PC-9 (cell line): Measurements from ENCODE around the gene UNC5C. TPM values are rescaled to one million over a fixed set of nuclear protein-coding genes. Genes with fewer than 3 reads are reported as not detected.
"Not testable (repeated sequence)": the region's sequence is repeated elsewhere in the genome, so short reads cannot be mapped to it uniquely, and the experiment has no call there.

Source experiments
- BruUV-seq: library from RNA; stranded (reverse); fragments of 400-500 nt; replicated peaks from 2 replicates; lab custom pipeline; 2021; lab: Mats Ljungman, UMichigan
- CTCF ChIA-PET: fragments of 300-600 bp; sonication (Branson Sonifier 250); formaldehyde crosslinking; loops from one replicate; lab custom pipeline; 2022; ENCODE audit warnings: antibody characterized with exemption; lab: Charles Lee
- POLR2A ChIA-PET: fragments of 300-600 bp; sonication (Branson Sonifier 250); formaldehyde crosslinking; loops from one replicate; lab custom pipeline; 2022; ENCODE audit warnings: antibody characterized with exemption; ENCODE audit not compliant: unreplicated experiment; lab: Charles Lee
- DNase-seq, 2 experiments: peaks; one replicate each; pipeline versions ENCODE4 v3.0.0 to v3.0.0-alpha.2; 2015 to 2022; ENCODE audit warnings: mixed read lengths in 1 of 2
- H2AFZ ChIP-seq: fragments of 200-600 bp; sonication (generic); 2 replicates; pipeline ENCODE4 v1.8.1; 2017; ENCODE audit warnings: antibody characterized with exemption
- H3F3A ChIP-seq: fragments of 200-600 bp; sonication (generic); 2 replicates; pipeline ENCODE4 v1.8.1; 2017; ENCODE audit warnings: antibody characterized with exemption, mild to moderate bottlenecking, low read depth; ENCODE audit not compliant: insufficient read depth
- H3K27ac ChIP-seq: fragments of 200-600 bp; sonication (generic); 2 replicates; pipeline ENCODE4 v1.6.1; 2016; ENCODE audit warnings: mixed run types
- H3K27me3 ChIP-seq: fragments of 200-600 bp; sonication (generic); 2 replicates; pipeline ENCODE4 v1.6.1; 2016; ENCODE audit warnings: low read depth, mixed run types; ENCODE audit not compliant: insufficient read depth
- H3K36me3 ChIP-seq: fragments of 200-600 bp; sonication (generic); 2 replicates; pipeline ENCODE4 v1.6.1; 2016; ENCODE audit warnings: low read depth, mixed run types
- H3K4me1 ChIP-seq: fragments of 200-600 bp; sonication (generic); replicated peaks from 2 replicates; pipeline ENCODE4 v1.6.1; 2016; ENCODE audit warnings: mixed run types; ENCODE audit not compliant: insufficient read depth
- H3K4me2 ChIP-seq: fragments of 200-600 bp; sonication (generic); 2 replicates; pipeline ENCODE4 v1.6.1; 2017; ENCODE audit warnings: mixed run types
- H3K4me3 ChIP-seq: fragments of 200-600 bp; sonication (generic); 2 replicates; pipeline ENCODE4 v1.6.1; 2016; ENCODE audit warnings: mixed run types
- H3K79me2 ChIP-seq: fragments of 200-600 bp; sonication (generic); 2 replicates; pipeline ENCODE4 v1.6.1; 2017; ENCODE audit warnings: low read depth, mixed run types
- H3K9me2 ChIP-seq: fragments of 200-600 bp; sonication (generic); 2 replicates; pipeline ENCODE4 v1.8.1; 2017; ENCODE audit warnings: mild to moderate bottlenecking; ENCODE audit not compliant: insufficient read depth
- H3K9me3 ChIP-seq: fragments of 200-600 bp; sonication (generic); 2 replicates; pipeline ENCODE4 v1.8.1; 2016; ENCODE audit warnings: low read depth; ENCODE audit not compliant: insufficient read depth
- H4K20me1 ChIP-seq: fragments of 200-600 bp; sonication (generic); 2 replicates; pipeline ENCODE4 v1.8.1; 2017; ENCODE audit not compliant: insufficient read depth
- CTCF ChIP-seq: fragments of 200-600 bp; sonication (generic); conservative IDR thresholded peaks from 2 replicates; pipeline ENCODE4 v1.6.1; 2017; ENCODE audit warnings: mixed run types, antibody characterized with exemption, mild to moderate bottlenecking, moderate library complexity
- EZH2 ChIP-seq: fragments of 200-600 bp; sonication (generic); IDR thresholded peaks from 2 replicates; pipeline ENCODE4 v1.8.0; 2017; ENCODE audit warnings: antibody characterized with exemption, low read depth
- intact Hi-C: fragments of 100-400 bp; cut with micrococcal nuclease; formaldehyde crosslinking; loops from one replicate; pipeline ENCODE4 v1.10.0; 2022; ENCODE audit not compliant: unreplicated experiment
- total RNA-seq: library from RNA; stranded (reverse); gene quantifications from 2 replicates; pipeline ENCODE4 v1.2.3, GENCODE V29; 2021

The UNC5C gene
- total RNA-seq, 1 experiment from 2014 or later, result not detected

GRCh38 chr4:95178938-95179337, 369.8 kb downstream of the UNC5C start:
- Histone ChIP-seq H3K27ac (no peak overlapping the region), H3K79me2 (no peaks in the 10 kb centered on the region), H3K9me3 (no peaks in the 10 kb centered on the region), H4K20me1 (no peaks in the 10 kb centered on the region), H3K4me3 (no peak overlapping the region), H3K9me2 (no peaks in the 10 kb centered on the region), H3K27me3 (no peaks in the 10 kb centered on the region), H3K4me2 (no peak overlapping the region), H2AFZ (no peak overlapping the region), H3K36me3 (no peaks in the 10 kb centered on the region), H3K4me1 (no peaks in the 10 kb centered on the region), H3F3A (no peaks in the 10 kb centered on the region)
- POLR2A ChIA-PET, result no interaction called here
- intact Hi-C loops, result no loop called here
- CTCF ChIA-PET, result no interaction called here
- TF ChIP-seq EZH2 (no peak), CTCF (no peak)
- BruUV-seq, result no TSS peak
- no peak for DNase-seq

DNA sequence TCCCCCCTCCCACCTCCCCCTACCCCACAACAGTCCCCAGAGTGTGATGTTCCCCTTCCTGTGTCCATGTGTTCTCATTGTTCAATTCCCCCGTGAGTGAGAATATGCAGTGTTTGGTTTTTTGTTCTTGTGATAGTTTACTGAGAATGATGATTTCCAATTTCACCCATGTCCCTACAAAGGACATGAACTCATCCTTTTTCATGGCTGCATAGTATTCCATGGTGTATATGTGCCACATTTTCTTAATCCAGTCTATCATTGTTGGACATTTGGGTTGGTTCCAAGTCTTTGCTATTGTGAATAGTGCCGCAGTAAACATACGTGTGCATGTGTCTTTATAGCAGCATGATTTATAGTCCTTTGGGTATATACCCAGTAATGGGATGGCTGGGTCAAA, 377.4 kb downstream of the UNC5C start:
- H3K27me3 ChIP-seq, intact Hi-C loops, H4K20me1 ChIP-seq, H3F3A ChIP-seq, H3K9me2 ChIP-seq, POLR2A ChIA-PET, H3K79me2 ChIP-seq, H3K4me3 ChIP-seq, H3K36me3 ChIP-seq, DNase-seq, CTCF ChIA-PET, H3K4me2 ChIP-seq, H3K9me3 ChIP-seq, H2AFZ ChIP-seq, H3K4me1 ChIP-seq, BruUV-seq, H3K27ac ChIP-seq: not testable (repeated sequence)

DNA sequence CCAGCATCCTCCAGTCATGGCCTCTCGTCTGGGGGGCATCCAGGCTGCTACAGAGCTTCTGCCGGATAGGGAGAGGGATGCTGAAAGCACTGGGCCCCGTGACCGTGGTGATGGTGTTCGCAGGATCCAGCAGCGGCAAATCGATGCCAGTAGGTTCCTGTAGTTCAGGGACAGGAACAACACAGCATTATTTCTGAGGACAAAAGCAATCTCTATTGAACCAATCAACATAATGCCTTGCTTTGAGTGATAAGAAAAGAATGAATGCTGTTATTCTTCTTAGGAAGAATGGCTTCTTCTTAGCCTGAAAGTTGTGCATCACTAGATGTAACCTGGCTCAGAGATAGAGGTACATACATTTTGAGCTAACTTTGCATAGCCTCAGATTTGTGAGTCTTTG, 378.6 kb downstream of the UNC5C start:
- H2AFZ ChIP-seq, result no peak overlapping the region
- intact Hi-C loops, result no loop called here
- ChIA-PET CTCF (interaction anchor here (0.6 kb wide), 1 partner anchor 14 kb away, joined by 3 read pairs; no protein-coding TSS in a partner anchor), POLR2A (no interaction called here)
- BruUV-seq, result no TSS peak
- H3F3A ChIP-seq, result no peaks in the 10 kb centered on the region
- no peaks in the 10 kb centered on the region for H3K4me1 ChIP-seq
- H3K9me2 ChIP-seq, result no peaks in the 10 kb centered on the region
- no peaks in the 10 kb centered on the region for H3K27me3 ChIP-seq
- TF ChIP-seq EZH2 (no peak), CTCF (no peak)
- no peak overlapping the region for H3K27ac ChIP-seq
- H3K4me3 ChIP-seq, result no peak overlapping the region
- no peaks in the 10 kb centered on the region for H3K79me2 ChIP-seq
- H3K4me2 ChIP-seq, result no peak overlapping the region
- no peak for DNase-seq
- H3K36me3 ChIP-seq, result no peaks in the 10 kb centered on the region
- H3K9me3 ChIP-seq, result no peaks in the 10 kb centered on the region
- no peaks in the 10 kb centered on the region for H4K20me1 ChIP-seq

DNA sequence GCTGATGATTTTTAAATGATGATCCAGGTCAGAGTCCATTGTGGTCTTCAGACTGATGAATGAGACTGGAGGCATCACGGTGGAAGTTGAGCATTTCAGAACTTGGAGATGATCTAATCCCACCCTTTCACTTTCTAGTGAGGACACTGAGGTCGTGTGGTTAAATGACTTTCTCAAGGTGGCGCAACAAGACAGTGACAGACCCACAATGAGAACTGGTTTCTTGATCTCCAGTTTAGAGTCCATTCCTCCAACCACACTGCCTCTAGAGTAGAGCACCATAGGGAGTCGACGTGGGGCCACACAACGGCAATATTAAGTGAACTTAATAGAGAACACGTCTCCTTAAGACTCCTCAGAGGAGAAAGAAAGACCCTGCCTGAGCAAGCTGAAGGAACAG, 381.0 kb downstream of the UNC5C start:
- Histone ChIP-seq H3K4me2 (no peak overlapping the region), H4K20me1 (no peaks in the 10 kb centered on the region), H3K4me1 (no peaks in the 10 kb centered on the region), H3K9me2 (no peaks in the 10 kb centered on the region), H3K79me2 (no peaks in the 10 kb centered on the region), H2AFZ (no peak overlapping the region), H3K36me3 (no peaks in the 10 kb centered on the region), H3K27me3 (no peaks in the 10 kb centered on the region), H3F3A (no peaks in the 10 kb centered on the region), H3K9me3 (no peaks in the 10 kb centered on the region), H3K4me3 (no peak overlapping the region), H3K27ac (no peak overlapping the region)
- DNase-seq, result no peak
- POLR2A ChIA-PET, result no interaction called here
- CTCF ChIA-PET, result no interaction called here
- BruUV-seq, result no TSS peak
- intact Hi-C loops, result loop anchor here (2.0 to 10.0 kb wide), 3 partner anchors 137 to 429 kb away; no protein-coding TSS in a partner anchor
- TF ChIP-seq CTCF (no peak), EZH2 (no peak)
